HCT116 (cell line): Measurements from ENCODE around the gene MAGEB5.

ENCODE experiments used
- CTCF ChIP-seq, 3 experiments: fragments of 200-600 bp in 1 of 3; sonication (generic) in 1 of 3; IDR thresholded peaks in 2 of 3; conservative IDR thresholded peaks in 1 of 3; 2 replicates each; pipeline ENCODE4 v1.5.1; 2012 to 2017; ENCODE audit warnings: low read depth in 2 of 3, low read length in 2 of 3, antibody characterized with exemption in 1 of 3, borderline replicate concordance in 1 of 3, control low read depth in 1 of 3, mild to moderate bottlenecking in 1 of 3, mixed read lengths in 1 of 3, mixed run types in 1 of 3, moderate library complexity in 1 of 3; ENCODE audit not compliant: insufficient read depth in 1 of 3
- EZH2phosphoT487 ChIP-seq: fragments of 200-600 bp; IDR thresholded peaks from 2 replicates; pipeline ENCODE4 v1.6.1; 2018; ENCODE audit warnings: antibody characterized with exemption, borderline replicate concordance
- POLR2A ChIP-seq: IDR thresholded peaks from 2 replicates; pipeline ENCODE4 v1.7.0; 2011; ENCODE audit warnings: borderline replicate concordance; ENCODE audit not compliant: insufficient read depth, insufficient read length; ENCODE audit errors: extremely low read depth
- POLR2AphosphoS5 ChIP-seq: IDR thresholded peaks from 2 replicates; pipeline ENCODE4 v1.6.1; 2011; ENCODE audit warnings: mild to moderate bottlenecking, low read depth, low read length, moderate library complexity
- RAD21 ChIP-seq: IDR thresholded peaks from 2 replicates; pipeline ENCODE4 v1.6.1; 2012; ENCODE audit warnings: low read depth, mild to moderate bottlenecking
- TCF7L2 ChIP-seq: IDR thresholded peaks from 2 replicates; pipeline ENCODE4 v1.7.0; 2011; ENCODE audit warnings: borderline replicate concordance, inconsistent platforms; ENCODE audit not compliant: insufficient read depth, insufficient read length; ENCODE audit errors: extremely low read depth
- ZFX ChIP-seq: fragments of 450-650 bp; IDR thresholded peaks from 2 replicates; pipeline ENCODE4 v1.6.1; 2017

- TF ChIP-seq ZFX, result no peak
- no peak for TF ChIP-seq POLR2AphosphoS5
- no peak for TF ChIP-seq CTCF (IDR thresholded peaks at IDR 0.05 in 2 of 3, conservative IDR thresholded peaks at IDR 0.05 in 1 of 3; ENCODE audit: borderline replicate concordance in 1 of 3, insufficient read depth in 1 of 3, low read depth in 2 of 3, low read length in 2 of 3)
- no peak for TF ChIP-seq RAD21
- no peak for TF ChIP-seq TCF7L2
- TF ChIP-seq EZH2phosphoT487, result no peak
- no peak for TF ChIP-seq POLR2A
Observed at GRCh38 chrX:26253526-26253925, 37.6 kb downstream of the MAGEB5 start.
